ENCODE measurements around the gene KAT7.

The KAT7 gene

GRCh38 chr17:49760932-49761558 is 27.4 kb upstream of the KAT7 start:
- DNase-seq: no peak

GRCh38 chr17:49762151-49762941 is 26.1 kb upstream of the KAT7 start:
- no peak for DNase-seq

DNA sequence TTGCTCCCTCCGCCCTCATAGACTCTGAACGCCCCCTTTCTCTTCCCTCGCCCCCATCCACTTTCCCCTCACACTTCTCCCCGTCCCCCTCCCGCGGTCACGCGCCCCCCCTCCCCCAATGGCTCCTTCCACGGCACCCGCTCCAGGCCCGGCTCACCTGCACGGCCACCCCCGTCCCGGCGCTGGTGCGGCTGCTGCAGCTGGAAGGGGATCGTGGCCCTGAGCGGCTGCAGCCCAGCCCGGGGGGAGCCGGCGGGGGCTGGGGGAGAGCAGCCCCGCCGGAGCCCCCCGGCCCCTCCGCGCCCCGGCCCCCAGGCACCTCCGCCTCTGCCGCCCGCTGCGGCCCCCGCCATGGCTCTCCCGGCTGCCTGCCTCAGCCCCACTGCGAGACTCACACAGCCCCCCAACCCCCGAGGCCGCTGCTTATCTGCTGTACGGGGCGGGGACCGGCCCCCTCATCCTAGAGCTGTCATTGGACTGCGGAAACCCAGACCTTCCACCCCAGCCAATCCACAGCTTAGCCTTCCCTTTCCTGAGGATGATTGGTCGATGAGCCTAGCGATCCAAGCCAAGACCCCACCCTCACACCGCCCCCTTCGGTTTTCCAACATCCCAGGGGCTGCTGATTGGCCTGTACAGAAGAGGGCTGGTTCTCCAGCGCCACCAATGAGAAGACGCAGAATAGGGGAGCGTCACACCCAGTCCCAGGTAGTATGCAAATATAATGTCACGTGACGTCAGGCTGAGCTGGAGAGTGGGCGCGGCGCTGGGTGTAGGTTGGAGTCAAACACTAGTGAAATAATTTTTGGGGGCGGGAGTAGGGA is 24.5 kb upstream of the KAT7 start, which contains the start of gene FAM117A:
Gene FAM117A (minus strand): TSS at position 397 of the 824 bp plus-strand sequence. CDS start 44 bp downstream, at position 353.
- peak; percentile 95 for DNase-seq

DNA sequence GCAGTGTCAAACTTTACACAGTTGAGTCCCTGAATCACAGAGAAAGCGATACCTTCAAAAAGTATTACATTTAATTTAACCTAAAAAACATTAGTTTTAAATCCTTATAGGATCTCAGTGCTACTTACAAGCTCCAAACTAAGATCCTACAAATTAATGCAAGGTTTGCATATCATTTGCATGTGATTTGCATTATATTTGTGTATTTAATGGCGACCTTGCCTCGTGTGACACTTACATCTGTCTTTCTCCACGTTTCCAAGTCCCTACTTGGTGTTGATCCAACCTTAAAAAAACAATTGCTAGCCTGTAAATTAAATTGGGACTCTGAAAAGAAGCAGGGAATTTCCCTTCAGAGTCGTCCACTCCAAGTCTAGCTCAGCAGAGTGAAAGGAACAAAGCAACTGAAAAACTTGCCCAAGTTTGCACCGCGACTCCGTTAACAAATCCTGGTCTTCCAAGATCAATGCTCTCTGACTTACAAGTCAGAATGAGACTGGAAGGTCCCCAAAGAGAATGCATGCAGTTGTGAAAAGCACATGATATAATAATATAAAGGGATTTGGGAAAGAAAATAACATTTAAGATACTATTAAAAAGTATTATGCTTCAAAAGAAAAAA is 23.8 kb upstream of the KAT7 start:
- no peak for DNase-seq

GRCh38 chr17:49766918-49767530 is 21.5 kb upstream of the KAT7 start:
- no peak for DNase-seq

- no peak for DNase-seq
Measured at GRCh38 chr17:49775546-49776260, 12.8 kb upstream of the KAT7 start.

DNA sequence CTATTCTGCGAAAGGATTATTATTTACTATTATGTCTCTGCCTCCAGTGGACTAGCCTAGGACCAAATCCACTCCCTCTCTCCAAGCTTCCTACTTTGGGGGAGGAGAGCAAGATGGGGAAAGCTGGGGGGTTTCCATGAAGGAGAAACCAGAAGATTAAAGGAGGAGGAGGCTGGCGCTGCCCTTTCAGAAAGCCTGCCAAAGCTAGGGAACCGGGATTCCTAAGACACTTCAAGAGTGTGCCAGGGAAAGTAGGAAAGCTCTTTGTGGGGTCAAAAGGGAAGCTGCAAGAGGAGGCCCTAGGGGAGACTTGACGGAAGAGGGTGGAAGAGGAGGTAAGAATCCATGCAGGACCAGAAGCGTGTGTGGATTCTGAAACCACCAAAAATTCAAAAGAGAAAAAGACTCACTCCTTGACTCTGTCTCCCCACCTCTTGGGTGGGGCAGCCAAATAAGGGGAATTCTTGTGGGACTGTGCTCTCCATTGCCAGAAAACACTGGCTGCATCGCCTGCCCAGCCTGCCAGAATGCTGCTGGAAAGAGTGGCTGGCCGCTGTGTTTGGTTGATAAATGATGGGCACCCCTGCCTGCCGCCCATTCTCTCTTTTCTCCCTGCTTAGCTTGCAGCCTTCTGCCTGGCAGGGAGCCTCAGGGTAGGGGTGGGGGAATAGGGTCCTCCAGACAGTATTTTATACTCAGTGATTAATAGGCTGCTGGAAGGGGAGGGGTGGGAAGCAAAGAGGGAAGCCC is 11.8 kb upstream of the KAT7 start:
- DNase-seq: no peak

GRCh38 chr17:49777563-49777962 is 10.9 kb upstream of the KAT7 start:
- no peak for DNase-seq

GRCh38 chr17:49779156-49779738 is 9.2 kb upstream of the KAT7 start:
- DNase-seq: no peak

- no peak for DNase-seq
Measured at GRCh38 chr17:49779739-49780231, 8.7 kb upstream of the KAT7 start.

DNA sequence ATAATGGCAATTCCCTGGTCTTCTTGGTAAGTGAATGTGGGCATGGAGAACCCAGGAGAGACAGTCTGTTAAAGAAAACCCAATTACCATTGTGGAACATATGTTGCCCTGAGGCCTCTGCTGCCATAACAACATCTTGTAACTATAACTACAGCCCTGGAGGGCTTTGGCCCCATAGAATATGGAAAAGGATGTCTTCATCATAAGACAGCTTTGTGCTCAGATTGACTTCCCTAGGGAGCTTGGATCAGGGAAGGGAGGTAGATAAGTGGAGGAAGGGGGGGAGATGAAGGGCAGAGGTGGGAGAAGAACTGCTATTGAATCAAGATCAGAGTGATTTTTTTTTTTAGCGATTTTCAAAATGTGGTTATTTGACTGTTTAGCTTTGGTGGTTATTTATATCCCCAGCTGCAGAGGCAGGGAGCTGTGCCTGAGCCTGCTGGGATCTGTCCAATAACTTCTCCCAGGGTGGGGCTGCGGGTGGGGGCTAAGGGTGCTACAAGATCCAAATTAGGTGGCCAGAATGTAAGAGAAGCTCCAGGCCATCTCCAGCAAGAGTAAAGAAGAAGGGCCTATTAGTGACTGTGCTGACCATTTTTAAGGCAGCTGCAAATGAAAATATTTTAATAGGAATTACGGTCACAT is 5.3 kb upstream of the KAT7 start:
- DNase-seq: no peak

DNA sequence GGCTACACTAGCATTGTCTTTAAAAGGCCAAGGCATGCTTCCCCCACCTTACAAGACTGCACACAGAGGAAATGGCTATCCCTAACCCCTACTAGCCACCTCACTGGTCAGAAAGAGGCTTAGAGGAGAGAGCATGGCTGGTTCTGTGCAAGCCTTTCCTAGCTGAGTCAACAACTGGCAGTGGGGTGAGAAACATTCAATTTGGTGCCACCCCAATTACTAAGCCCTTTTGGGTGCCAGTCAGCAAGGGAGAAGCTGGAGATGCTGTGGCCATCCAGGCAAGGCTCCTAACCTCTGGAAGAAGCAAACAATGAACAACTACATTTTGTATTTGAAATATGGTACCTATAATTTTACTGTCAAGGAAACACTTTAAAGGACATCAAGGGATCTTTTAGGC is 4.7 kb upstream of the KAT7 start:
- DNase-seq: no peak

- no peak for DNase-seq
Measured at GRCh38 chr17:49784636-49785035, 3.8 kb upstream of the KAT7 start.

- DNase-seq: no peak
Measured at GRCh38 chr17:49787884-49788477, 500 bp upstream of the KAT7 start.

DNA sequence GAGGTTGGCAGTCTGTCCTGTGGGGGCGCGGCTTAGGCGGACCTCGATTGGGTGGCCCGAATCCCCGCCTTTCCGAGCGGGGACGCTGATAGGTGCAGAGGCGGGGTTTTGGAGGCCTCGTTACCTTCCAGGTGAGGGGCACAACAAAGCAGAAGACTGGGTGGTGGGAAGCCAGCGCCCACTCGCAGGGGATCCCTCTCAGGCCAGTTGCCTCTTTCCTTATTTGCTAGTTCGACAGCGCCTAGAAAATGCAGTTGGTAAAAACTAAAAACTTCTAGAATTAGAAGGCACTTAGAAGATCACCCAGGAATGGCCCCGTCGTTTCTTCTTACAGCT is 730 bp downstream of the KAT7 start:
- no peak for DNase-seq

DNA sequence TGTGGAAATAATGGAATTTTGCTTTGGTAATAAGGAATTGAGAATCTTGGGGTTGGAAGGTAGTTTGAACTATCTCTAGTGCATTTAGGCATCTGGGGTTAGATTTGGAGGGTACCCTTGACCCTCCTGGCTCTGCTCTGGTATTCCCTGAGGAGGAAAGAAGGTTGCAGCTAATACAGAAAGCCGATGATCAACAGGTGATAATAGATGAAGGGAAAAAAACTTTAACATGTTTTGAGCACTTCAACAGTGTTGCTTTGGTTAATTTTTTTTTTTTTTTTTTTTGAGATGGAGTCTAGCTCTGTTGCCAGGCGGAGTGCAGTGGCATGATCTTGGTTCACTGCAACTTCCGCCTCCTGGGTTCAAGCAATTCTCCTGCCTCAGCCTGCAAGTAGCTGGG is 4.8 kb downstream of the KAT7 start:
- no peak for DNase-seq

DNA sequence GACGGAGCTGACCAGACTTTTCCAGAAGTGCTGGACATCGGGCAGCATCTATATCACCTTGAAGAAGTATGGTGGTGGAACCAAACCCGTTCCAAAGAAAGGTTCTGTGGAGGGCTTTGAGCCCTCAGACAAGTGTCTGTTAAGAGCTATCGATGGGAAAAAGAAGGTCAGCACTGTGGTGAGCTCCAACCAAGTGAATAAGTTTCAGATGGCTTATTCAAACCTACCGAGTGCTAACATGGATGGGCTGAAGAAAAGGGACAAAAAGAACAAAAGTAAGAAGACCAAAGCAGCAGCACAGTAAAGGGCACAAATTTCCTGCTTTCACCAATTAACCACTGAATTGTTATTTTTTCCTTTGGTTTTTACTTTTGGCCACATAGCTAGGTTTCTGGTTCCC is 6.9 kb downstream of the KAT7 start:
- no peak for DNase-seq

DNA sequence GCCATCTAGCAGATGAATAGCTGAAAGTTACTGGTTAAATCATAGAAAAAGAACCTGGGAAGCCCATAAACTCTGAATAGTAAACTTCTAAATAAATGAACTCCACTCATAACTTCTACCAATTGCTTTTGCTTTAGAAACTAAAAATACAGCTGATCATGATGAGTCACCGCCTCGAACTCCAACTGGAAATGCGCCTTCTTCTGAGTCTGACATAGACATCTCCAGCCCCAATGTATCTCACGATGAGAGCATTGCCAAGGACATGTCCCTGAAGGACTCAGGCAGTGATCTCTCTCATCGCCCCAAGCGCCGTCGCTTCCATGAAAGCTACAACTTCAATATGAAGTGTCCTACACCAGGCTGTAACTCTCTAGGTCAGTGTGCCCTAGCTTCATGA is 9.7 kb downstream of the KAT7 start:
- no peak for DNase-seq

DNA sequence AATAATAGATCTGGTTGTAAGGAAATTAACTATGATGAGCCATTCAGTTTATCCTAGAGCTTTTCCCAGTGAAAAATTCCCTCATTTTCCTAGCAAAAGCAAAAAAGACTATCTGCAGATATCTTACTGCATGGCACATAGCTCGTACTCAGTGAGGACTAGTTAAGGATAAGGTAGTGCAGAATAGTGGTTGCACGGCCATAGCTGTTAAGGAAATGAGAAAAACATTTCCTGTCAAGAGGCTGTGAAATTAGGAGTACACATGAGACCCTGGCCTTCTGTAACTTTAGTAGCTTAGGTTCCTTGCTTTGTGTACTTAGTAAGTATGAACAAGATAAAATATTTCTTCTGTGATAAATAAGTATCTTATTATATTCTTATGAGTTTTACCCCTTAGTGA is 10.3 kb downstream of the KAT7 start:
- DNase-seq: no peak

GRCh38 chr17:49809056-49809455 is 20.6 kb downstream of the KAT7 start:
- no peak for DNase-seq
